GM19193 (cell line): Measurements from ENCODE around the gene GGACT.

Experiments
- POLR2A ChIP-seq: IDR thresholded peaks from 4 replicates; pipeline ENCODE4 v1.6.1; 2011; ENCODE audit not compliant: insufficient read depth, insufficient read length; ENCODE audit errors: extremely low read depth

GGACT gene

DNA sequence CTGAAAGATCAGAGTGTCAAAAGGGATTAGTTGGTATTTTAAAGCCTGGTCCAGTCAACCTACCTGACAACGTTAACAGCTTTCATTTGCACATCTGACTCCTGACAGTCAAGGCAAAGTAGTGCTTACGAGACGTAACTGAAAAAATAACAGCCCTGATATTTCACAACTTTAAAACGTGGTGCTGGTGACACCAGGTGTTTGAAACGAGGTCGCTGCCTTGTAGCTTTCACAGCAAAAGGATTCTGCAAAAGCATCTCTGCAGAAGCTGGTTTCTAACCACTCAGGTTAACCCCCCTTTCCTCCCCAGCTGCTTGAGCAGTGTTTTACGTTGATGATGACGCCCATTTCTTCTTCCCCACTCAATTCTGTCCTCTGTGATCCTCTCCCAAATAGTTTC lies 23.3 kb downstream of the GGACT start:
- TF ChIP-seq POLR2A, result no peak

DNA sequence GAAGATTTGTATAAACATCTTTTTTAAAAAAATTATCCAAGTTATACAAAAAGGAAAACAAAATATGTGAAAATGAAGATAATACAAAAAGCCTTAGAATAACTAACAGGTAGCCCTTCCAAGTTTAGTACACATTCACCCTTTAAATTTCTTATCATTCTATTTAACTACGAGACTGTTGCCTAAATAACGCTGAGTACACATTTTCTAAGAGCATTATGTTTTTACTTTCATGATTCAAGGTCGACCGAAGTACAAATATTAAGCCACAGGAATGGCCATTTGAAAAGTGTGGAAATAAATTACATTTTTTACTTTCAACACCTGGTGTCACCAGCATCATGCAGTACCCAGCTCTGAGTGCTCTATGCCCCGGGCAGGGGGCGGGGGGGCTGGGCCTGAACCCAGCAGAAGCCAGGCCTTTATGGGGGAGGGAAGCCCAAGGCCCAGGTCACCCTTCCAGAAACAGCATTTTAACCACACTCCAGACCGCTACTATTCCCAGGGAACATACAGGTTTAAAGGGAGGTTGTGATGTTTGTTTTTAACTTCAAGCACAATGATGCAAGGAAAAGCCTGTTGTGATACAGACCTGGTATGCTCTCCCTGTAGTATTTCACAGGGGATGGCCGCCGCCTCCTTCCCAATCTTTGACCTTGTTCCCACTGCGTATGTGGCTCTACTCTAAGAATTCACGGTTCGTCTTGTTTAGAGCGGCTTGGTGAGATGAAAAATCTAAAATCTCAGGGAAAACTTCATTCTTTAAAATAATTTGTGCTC lies 24.0 kb downstream of the GGACT start:
- no peak for TF ChIP-seq POLR2A

DNA sequence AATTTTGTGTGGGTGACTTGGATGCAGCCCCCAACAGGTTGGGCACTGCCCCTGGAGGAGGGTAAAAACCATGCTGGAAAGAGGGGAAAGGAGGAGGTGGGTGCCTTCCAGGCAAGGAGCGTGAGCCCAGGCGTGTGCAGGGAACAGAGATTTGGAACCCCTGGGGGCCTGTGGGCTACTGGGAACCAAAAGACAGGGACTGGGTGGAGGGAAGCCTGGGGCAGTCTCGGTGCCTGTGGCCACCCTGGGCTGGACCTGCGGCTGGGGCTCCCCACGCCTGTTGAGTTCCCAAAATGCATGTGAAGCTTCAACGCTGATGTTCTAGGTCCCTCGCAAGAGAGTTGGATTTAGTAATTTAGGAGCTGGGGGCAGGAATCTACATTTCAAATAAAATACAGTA lies 24.8 kb downstream of the GGACT start:
- no peak for TF ChIP-seq POLR2A

DNA sequence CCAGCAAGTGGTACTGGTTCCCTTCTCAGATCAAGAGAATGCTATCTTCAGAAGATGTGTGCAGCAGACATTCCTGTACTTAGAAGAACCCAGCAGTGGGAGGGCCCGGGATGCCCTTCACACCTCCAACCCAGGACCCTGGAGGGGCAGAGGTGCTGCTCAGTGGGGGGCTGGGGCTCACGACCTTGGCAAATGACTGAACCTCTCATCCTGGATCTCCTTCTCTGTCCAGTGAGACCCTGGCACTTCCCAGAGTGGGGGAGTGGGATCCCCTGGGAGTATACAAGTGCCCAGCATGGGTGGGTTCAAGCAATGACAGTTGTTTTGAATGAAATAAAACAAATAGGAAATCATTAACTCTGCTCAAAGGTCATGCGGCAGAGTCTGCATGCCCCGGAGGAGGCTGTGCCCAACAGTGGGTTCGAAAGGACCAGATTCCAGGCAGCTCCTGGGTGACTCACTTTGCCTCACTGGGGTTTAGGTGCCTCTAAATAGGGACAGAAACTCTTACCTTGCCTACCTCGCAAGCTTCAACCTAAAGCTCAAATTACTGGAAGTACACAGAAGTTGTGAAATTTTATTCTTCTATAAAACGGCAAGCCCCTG lies 26.9 kb downstream of the GGACT start:
- TF ChIP-seq POLR2A, result no peak

DNA sequence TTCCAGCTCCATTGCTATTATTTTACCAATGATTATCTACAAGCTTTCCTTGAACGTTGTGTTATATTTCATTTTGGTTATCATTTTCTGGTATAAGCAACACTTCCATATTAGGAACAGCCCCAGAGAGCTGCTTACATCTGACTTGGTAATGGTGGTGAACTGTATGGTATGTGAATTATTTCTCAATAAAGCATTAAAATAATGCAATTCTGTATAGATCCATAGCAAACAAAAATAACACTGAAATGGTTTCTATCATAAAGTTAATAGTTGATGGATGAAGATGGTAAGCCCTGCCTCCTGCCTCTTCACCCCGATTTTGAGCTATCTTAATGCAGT lies 27.5 kb downstream of the GGACT start:
- no peak for TF ChIP-seq POLR2A

DNA sequence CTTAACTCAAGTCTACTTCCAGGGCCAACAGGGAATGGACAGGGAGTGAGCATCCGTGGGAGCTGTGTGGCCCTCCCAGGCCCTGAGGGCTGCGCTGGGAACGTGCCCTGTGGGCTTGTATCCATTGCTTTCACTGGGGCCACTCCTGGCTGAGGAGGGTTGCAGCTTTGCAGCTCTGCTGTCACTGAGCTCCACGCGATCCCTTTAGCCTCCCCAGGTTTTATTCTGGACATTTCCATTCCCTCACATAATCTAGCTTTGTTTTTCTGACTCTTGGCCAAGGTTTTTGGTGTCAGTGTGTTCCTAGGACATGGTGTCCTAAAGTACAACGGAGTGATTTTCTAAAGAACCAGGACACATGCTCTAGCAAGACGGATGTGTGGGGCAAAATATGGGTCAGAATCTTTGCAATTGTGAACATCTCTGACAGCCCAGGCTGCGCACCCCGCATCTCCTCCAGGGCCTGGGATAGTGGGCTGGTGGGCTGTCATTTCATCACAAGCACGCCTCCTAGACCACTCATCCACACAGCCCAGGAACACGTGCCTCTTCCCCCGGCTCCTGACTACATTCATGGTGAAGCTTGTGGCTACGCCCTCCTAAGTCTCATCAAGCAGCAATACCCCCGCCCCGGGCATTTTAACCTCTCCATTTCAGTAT lies 28.0 kb downstream of the GGACT start:
- no peak for TF ChIP-seq POLR2A

DNA sequence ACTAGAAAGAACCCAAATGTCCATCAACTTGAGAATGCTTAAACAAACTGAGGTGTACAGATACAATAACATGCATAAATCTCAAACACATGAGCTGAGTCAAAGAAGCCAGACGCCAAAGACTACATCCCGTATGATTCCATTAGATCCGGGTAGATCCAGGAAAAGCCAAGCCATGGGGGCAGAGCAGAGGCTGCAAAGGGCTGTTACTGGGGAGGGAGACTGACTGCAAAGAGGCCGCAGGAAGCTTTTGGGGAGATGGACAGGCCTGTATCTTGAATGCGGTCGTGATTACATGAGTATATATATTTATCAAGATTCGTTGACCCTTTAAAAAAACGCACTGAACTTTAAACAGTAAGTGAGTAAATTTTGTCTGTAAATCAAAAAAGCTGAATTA lies 28.7 kb downstream of the GGACT start:
- TF ChIP-seq POLR2A, result no peak

DNA sequence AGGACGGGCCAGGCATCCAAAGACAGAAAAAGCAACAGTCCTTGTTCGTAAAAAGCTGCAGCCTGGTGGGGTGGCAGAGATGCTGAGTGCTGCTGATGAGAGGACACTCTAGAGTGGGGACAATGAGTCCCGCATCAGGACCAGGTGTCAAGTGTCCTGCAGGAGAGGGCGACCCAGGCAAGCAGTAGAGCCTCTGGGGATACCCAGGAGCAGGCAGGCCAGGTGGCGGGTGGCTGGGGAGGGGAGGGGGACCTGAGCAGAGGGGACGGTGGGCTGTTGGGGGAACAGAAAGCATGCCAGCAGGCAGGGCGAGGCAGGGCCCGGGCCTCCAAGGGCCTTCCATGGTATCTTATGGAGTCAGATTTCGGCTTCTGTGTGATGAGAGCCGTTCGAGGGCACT lies 35.8 kb downstream of the GGACT start:
- TF ChIP-seq POLR2A, result no peak

DNA sequence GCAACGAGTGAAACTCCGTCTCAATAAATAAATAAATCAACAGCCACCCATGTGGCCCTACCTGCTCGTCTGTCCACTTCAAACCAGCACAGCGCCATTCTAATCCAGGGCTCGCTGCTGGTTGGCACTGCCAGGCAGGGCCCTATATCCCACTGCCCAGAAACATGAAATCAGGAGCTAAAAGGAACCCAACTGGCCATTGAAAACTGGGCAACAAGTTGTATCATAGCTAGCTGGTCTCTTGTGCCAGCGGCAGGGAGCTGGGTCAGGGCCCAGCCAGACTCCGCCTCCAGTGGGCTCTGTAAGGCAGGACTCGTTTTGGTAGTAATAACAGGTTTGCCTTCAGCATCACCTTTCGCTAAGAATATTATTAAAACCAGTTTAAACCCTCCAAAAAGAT lies 39.3 kb downstream of the GGACT start:
- no peak for TF ChIP-seq POLR2A

DNA sequence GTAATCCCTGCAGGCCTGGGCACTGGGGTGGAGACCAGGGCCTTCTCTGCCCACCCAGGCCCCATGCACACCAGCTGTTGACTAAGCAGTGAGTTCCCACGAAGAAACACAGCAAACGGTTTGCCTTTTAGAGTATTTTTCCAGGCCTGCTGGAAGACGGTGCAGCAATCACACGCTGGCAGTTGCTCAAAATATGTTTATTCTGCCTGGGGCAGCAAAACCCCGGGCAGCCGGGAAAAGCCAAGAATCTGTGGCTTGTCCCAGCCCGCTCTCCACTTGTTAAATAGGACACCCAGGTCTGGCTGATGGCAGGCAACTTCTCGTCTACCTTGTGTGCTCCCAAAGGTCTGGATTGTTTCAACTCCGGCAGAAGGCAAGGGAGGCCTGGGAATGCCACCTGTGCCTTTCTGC lies 40.8 kb downstream of the GGACT start:
- TF ChIP-seq POLR2A, result no peak

DNA sequence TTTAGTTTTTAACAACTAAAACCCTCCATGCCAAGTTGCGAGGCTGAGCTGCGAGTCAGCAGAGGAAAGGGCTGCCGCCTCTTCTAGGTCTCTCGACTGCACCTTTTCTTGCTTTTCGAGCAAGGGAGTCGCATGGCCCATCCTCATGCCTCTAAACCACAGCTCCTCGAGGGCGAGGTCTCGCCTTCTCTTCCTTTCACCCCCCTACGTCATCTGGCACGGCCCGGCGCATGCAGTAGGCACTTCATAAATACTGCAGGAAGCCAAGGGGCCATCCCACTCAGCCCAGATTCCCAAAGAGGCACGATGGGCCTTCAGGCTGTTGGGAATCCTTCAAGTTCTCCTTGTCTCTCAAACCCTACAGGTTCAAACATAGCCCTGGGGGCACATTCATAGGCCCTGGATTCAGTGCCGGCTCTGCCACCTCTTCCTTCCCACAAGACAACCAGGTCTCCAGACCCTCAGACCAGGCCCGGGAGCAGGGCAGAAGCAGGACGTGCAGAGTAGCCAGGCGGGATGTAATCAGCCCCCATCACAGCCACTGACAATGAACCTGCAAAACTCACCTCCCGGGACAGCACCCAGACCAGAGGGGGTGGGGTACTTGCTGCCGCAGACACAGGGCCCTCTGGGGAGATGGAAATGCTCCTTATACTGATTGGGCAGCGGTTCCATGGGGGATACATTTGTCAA lies 41.7 kb downstream of the GGACT start:
- TF ChIP-seq POLR2A, result no peak

DNA sequence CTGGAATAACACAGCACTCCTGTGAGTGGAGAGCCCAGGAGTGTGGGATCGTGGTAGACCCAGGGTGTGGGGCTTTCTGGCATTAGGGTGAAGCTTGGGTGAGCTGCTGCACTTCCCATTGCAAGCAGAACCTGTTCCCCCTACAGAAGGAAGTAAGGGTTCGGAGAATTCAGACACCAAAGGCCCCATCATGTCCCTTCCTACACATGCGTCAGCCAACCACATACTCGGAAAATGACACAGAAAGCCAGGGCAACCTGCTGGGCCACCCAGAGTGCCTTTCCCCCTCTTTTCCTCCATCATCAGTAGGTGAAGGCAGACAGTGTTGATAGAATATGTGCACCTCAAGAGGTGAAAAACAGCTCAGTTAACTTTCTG lies 42.9 kb downstream of the GGACT start:
- no peak for TF ChIP-seq POLR2A

DNA sequence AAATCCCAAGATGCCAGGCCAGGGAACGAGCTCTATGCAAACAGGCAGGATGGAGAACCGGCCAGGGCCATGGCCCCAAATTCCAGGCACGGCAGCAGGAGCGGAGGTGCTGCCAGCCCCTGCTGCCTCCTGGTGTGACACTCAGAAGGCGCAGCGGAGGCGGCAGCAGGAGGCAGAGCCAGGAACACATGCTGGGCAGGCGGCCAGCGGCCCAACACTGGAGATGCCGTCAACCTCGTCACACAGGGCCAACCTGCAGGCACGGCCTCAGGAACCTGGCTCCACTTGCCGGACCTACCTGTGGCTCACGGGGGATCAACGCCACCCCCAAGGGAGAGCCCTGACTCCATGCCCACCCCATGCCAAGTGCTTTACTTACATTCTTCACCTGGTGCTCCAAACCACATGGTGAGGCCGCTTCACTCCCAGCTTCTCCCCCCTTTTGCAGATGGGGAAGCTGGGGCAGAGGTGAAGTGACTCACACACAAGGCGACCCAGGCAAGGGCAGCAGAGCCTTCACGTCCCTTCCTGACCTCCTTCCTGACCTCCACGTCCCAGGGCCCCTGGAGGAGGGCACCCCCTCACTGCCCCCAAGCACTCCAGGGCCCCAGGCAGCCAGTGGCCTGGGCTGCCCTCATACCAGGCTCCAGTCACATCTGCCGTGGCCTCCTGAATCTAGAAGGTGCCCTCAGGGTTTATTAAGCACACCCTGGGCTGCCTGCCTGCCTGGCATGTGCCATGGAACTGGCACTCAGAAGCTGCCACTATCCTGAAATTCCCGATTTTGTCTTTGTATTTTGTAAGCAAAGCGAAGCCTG lies 43.5 kb downstream of the GGACT start:
- no peak for TF ChIP-seq POLR2A

DNA sequence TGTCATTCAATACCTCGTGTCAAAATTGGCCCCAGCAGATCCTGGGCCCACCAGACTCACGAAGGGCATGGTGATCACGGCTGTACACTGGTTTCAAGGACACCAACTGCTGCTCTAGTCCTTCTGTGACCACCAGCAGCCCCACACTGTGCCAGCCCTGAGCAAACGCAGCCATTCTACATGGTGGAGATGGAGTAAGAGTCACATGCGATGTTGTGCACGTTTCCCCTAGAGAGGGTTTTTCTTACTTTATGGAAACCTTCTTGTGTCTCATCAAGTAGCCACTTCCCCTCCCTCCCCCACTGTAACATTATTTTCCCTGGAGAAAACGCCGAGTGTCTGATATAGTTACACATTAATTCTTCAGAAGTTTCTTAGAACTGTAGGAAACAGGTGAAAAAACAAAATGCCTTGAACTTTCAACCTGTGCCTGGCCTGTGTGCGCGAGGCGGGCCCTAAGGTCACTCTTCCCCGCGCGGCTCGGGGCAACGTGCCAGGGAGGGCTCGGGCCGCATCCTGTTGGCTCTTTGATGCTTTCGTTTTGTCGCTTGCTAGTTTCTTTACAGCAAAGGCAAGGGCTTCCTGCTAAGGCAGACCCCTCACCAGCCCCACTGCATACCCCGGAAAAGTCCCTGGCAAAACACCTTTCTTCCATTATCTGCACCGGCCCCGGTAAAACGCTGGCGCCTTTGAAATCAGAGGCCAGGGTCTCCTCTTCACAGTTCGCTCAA lies 44.6 kb downstream of the GGACT start:
- no peak for TF ChIP-seq POLR2A

DNA sequence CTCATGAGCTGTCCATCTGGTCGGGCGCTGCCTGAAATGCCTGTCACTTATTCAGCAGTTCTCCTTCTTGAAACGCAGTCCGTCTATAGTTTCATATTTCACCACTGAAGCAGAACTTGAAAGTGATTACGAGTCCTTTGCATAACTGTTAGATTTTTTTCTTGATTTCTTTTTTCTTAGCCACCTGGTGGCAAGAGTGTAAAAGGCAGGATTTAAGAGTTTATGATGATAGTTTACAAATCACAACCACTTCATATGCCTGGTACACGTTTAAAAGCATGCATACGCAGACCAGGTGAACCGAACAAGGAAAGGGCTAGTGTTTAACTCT lies 45.8 kb downstream of the GGACT start:
- no peak for TF ChIP-seq POLR2A
